Kidney (tissue), 14 donors: ENCODE results near the gene SMIM26. TPM values are rescaled to one million over a fixed set of nuclear protein-coding genes. Genes with fewer than 3 reads are reported as not detected.
A peak's percentile ranks its signal among the peaks of the same experiment; 100 is the strongest.

ENCODE experiments used
- DNase-seq, 5 donors: peaks; one replicate each; pipeline ENCODE4 v3.0.0-alpha.2; 2013 to 2020
- FAIRE-seq: peaks from 2 replicates; lab custom pipeline; 2012; peaks lifted over from hg19 to GRCh38; lab: Jason Lieb, UNC
- H3K27ac ChIP-seq, 2 donors: one replicate each; pipeline ENCODE4 v1.7.0; 2013; ENCODE audit warnings: low read depth in 2 of 2, low read length in 2 of 2, inconsistent platforms in 1 of 2
- H3K27me3 ChIP-seq: one replicate; pipeline ENCODE4 v1.7.1; 2013; ENCODE audit warnings: low read length, inconsistent platforms; ENCODE audit not compliant: control insufficient read depth, insufficient read depth
- H3K36me3 ChIP-seq, 3 donors: one replicate each; pipeline versions ENCODE4 v1.7.0 to v1.7.1; 2013; ENCODE audit warnings: low read length in 3 of 3, control low read depth in 1 of 3, inconsistent platforms in 1 of 3; ENCODE audit not compliant: insufficient read depth in 3 of 3, control insufficient read depth in 2 of 3
- H3K4me1 ChIP-seq, 3 donors: one replicate each; pipeline versions ENCODE4 v1.7.0 to v1.7.1; 2013; ENCODE audit warnings: low read length in 3 of 3, inconsistent platforms in 1 of 3, low read depth in 1 of 3; ENCODE audit not compliant: control insufficient read depth in 2 of 3, insufficient read depth in 2 of 3
- H3K4me3 ChIP-seq, 3 donors: one replicate each; pipeline versions ENCODE4 v1.7.0 to v1.8.1; 2013; ENCODE audit warnings: low read length in 3 of 3, control low read depth in 1 of 3, inconsistent platforms in 1 of 3
- H3K9ac ChIP-seq, 3 donors: one replicate each; pipeline versions ENCODE4 v1.7.0 to v1.7.1; 2013; ENCODE audit warnings: low read length in 3 of 3, control low read depth in 1 of 3, inconsistent platforms in 1 of 3
- H3K9me3 ChIP-seq, 3 donors: one replicate each; pipeline versions ENCODE4 v1.7.0 to v1.7.1; 2013; ENCODE audit warnings: low read length in 3 of 3, control low read depth in 1 of 3, inconsistent platforms in 1 of 3; ENCODE audit not compliant: control insufficient read depth in 2 of 3, insufficient read depth in 1 of 3
- CTCF ChIP-seq: IDR thresholded peaks from 3 replicates; pipeline ENCODE4 v1.5.1; 2012; ENCODE audit warnings: mild to moderate bottlenecking, moderate library complexity, borderline replicate concordance; ENCODE audit not compliant: insufficient read depth; ENCODE audit errors: extremely low read depth
- intact Hi-C: fragments of 100-400 bp; cut with DNase I; formaldehyde crosslinking; loops from one replicate; pipeline ENCODE4 v1.11.1; 2022
- polyA plus RNA-seq: library from polyadenylated mRNA; stranded (reverse); fragments of 350-450 nt; fragmentation: Illumina TruSeq; extraction: RNeasy Lipid Tissue Mini Kit (QIAGEN cat#74804); gene quantifications from one replicate; pipeline ENCODE4 v1.2.3, GENCODE V29; 2014; ENCODE audit warnings: low read depth, low replicate concordance; ENCODE audit not compliant: insufficient read depth
- total RNA-seq: library from RNA; stranded (reverse); fragmentation: NEBNext Ultra II Directional; extraction: Animal tissue kit (Norgen Biotek cat#: 25700); gene quantifications from one replicate; pipeline ENCODE4 v1.2.1, GENCODE V29; 2021
- donor health status: control.
- donor health status: control.
- donor health status: control.
- donor health status: control.
- donor health status: control.
- donor health status: DM: yes; HTN: yes; CAD: no.
- donor health status: Normal renal cell carcinoma (clear cell type).

The SMIM26 gene
- total and polyA plus RNA-seq, 2 donors from 2014 or later = 60.1 to 207 TPM

- DNase-seq (no peak), FAIRE-seq (no peak)
- Histone ChIP-seq H3K36me3 (no peaks in the 10 kb centered on the region), H3K4me1 (peaks cover 0 to 10% (median 0%) of the 10 kb centered on the region in 3 donors), H3K9ac (no peak overlapping the region), H3K9me3 (no peaks in the 10 kb centered on the region), H3K27ac (no peak overlapping the region), H3K27me3 (no peaks in the 10 kb centered on the region), H3K4me3 (peak overlapping the region in 1 of 3 donors; percentile 19)
- no peak for TF ChIP-seq CTCF
- intact Hi-C loops = no loop called here
Measured at GRCh38 chr20:18615020-18615650, 47.9 kb downstream of the SMIM26 start.

Other genes starting within 250 kb of the SMIM26 start
- 6.2 TPM for gene DZANK1, start 100.4 kb upstream of the SMIM26 start, total RNA-seq
- gene DZANK1, start 100.4 kb upstream of the SMIM26 start, polyA plus RNA-seq = 3.9 TPM
- 8.9 TPM for gene POLR3F, start 100.0 kb upstream of the SMIM26 start, total RNA-seq
- 10.6 TPM for gene POLR3F, start 100.0 kb upstream of the SMIM26 start, polyA plus RNA-seq
- gene RBBP9, start 70.2 kb upstream of the SMIM26 start, total RNA-seq = 16.9 TPM
- gene RBBP9, start 70.2 kb upstream of the SMIM26 start, polyA plus RNA-seq = 15.2 TPM
- gene SEC23B, start 59.5 kb upstream of the SMIM26 start, total RNA-seq = 67.3 TPM
- gene SEC23B, start 59.5 kb upstream of the SMIM26 start, polyA plus RNA-seq = 46.4 TPM
- 45.3 TPM for gene DTD1, start 20.6 kb downstream of the SMIM26 start, total RNA-seq
- 47.4 TPM for gene DTD1, start 20.6 kb downstream of the SMIM26 start, polyA plus RNA-seq
- not detected for gene SCP2D1, start 246.4 kb downstream of the SMIM26 start, total RNA-seq
- gene SCP2D1, start 246.4 kb downstream of the SMIM26 start, polyA plus RNA-seq = not detected